Hematopoietic multipotent progenitor cell treated with erythropoietin and hydrocortisone succinate and interleukin-3 and kit ligand, for 4 days (in vitro differentiated cells): Measurements from ENCODE around the gene S1PR5.
"Not testable (repeated sequence)": the region's sequence is repeated elsewhere in the genome, so short reads cannot be mapped to it uniquely, and the experiment has no call there.

Experiments used
- DNase-seq: peaks from one replicate; pipeline ENCODE4 v3.0.0-alpha.2; 2015

The S1PR5 gene

DNA sequence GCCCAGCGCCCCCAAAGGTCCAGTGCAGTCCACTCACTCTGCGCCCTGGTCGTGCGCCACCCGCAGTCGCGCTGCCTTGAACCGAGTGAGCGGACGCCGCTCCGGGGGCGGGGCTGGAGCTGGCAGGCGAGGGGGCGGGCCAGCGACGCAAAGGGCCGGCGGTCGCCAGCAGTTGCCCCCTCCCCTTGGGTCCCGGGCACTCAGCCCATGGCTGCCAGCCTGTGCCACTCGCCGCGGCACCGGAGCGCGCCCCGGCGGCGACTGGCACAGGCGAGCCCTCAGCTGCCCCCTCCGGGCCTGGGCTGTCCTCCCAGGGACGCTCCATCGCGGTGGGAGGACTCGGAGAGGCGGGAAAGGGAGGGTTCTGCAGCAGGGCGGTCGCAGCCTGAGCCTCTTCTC is at the start of gene S1PR5:
S1PR5 (minus strand) TSS at position 87 of the 399 bp plus-strand sequence. CDS start 2,436 bp downstream, outside the sequence.
- no peak for DNase-seq

DNA sequence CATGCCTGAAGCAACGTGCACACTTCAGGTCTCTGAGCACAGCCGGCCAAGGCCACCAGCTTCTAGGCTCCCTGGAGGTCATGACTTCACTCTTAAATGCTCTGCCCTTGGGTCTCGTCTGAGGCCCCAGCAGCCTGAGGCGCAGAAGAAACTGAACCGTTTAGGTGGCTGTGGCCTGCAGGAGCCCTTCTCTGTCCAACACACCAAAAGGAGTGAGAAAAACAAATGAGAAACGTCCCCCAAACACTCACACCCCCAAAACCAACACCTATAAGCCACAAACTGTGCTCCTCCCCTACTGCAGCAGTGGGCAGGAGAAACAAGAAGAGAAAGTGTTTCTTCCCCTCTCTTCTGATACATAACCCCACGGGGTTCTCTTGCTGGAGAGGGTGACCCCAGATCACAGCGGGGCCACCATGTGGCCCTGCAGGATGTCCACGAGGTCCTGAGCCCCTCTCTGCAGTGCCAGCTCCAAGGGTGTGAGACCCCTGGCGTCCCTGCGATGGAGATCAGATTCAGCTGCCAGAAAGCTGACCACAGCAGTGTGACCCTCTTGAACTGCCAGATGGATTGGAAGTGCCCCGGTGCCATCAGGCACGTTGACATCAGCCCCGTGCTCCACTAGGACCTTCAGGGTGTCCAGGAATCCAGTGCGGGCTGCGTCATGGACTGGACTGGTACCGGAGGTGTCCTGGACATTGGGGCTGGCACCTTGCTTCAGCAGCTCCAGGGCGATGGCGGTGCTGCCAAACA is 49.6 kb upstream of the S1PR5 start:
- peak; percentile 67 for DNase-seq

DNA sequence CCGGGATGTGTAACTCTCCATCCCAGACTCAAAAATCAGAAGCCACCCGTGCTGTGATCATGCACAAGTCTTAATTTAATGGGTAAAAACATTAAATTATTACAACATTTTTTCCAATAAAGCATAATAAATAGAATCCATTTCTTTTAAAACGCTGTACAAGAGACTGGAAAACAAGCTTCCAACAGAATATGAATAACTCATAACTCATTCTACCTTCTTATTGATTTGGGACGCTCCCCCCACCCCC is 49.1 kb upstream of the S1PR5 start:
- no peak for DNase-seq

- DNase-seq, result peak; percentile 100
These were observed 48.5 kb upstream of the S1PR5 start, which contains the start of gene KRI1 for GRCh38 chr19:10565567-10566407. KRI1 (minus strand) TSS chr19:10566010; CDS start chr19:10565999, 11 bp downstream.

- DNase-seq, result peak; percentile 92
These were observed 47.9 kb upstream of the S1PR5 start for GRCh38 chr19:10565028-10565566.

DNA sequence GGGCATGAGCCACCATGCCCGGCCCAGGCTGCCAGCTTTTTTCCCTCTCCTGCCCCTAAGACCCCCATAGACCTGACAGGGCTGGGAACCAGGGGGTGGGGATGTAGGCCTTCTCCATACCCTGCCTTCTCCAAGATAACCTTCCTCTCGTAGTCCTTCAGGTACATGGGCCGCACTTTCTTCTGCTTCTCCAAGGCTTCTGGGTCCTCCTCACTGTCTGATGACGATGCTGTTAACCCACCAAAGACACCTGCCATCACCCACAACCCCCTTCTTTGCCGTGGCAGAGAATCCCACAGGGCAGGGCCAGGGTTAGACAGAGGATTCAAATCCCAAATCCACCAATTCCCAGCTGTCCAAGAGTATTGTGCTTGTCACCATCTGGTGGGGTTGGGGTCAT is 45.4 kb upstream of the S1PR5 start:
- no peak for DNase-seq

DNA sequence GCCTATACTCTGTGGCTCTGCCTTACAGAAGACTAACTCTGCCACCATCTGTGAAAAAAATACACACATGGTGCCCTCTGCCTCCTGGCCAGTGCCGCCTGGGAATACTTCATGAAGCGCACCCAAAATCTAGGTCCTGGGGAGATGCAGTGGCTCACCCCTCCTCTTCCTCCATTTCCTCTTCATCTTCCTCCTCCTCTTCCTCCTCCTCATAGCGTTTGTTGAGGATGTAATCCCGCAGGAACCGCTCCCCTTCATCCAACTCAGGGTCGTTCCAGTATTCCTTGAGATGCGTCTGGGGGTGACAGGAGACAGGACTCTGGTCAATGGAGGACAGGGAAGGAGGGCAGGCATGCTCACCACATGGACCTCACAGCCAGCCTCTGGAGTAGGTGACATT is 42.9 kb upstream of the S1PR5 start:
- no peak for DNase-seq

- no peak for DNase-seq
These were observed 40.5 kb upstream of the S1PR5 start for GRCh38 chr19:10557603-10558197.

DNA sequence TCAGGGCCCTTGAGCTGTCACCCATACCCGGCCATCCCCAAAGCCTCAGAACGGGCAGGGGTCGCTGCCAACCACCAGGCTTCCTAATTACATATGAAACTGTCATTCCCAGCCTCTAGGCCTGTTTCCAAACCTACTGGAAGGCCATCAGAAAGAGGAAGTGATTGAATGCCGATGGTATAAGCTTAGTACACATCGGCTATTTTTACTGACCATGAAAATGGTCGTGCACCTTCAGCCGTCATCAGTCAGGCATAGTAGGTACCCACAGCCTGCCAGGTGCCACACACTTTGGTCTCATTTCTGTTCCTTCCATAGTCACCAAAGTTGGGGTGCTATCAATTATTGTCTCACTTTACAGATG is 38.3 kb upstream of the S1PR5 start:
- peak; percentile 29 for DNase-seq

GRCh38 chr19:10554760-10555609 is 37.7 kb upstream of the S1PR5 start:
- peak; percentile 44 for DNase-seq

DNA sequence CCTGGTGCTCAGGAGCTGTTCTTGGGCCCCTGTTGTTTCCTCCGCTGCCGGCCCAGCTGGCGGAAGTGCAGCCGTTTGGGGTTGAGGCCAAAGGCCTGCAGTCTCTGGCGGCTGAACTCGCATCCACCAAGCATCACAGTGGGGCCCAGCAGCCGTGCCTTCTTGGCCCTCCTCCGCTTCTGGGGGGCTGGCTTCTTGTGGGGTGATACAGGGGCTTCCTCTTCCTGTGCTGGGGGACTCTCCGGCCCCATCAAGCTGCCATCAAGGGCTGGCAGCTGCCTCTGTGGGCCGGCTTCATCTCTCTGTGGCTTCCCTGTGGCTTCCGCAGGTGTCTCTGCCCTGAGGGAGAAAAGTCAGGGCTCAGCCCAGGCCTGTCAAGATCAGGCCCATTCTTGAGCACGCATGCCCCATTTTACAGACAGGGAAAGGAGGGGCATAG is 36.7 kb upstream of the S1PR5 start:
- DNase-seq, result peak; percentile 95

DNA sequence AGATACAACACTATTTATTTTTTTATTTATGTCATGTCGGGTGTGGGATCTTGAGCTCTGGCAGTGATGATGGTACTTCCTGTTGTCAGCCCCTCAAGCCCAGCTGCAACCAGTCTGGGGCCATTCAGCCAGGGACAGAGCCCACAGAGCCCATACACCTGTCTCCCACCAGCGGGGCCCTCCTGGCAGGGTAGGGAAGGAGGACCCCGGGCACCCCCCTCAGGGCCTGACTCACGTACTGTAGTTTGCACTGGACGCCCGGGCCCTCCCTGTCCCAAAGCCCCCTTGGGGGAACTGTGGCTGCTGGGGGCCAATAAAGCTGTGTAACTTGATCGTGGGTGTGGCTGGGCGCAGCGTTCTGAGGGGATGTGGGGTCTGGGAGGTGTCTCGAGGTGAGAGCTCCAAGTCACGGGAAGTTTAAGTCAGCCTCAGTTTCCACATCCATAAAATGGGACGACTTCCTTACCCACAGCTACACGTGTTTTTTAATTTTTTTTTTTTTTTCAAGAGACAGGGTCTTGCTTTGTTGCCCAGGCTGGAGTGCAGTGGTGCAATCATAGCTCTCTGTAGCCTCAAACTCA is 35.9 kb upstream of the S1PR5 start:
- DNase-seq, result peak; percentile 48

- DNase-seq, result peak; percentile 75
These were observed 35.3 kb upstream of the S1PR5 start for GRCh38 chr19:10552510-10553053.

GRCh38 chr19:10551698-10552301 is 34.6 kb upstream of the S1PR5 start:
- DNase-seq, result peak; percentile 90

- DNase-seq, result not testable (repeated sequence)
These were observed 33.8 kb upstream of the S1PR5 start for GRCh38 chr19:10551006-10551405.

DNA sequence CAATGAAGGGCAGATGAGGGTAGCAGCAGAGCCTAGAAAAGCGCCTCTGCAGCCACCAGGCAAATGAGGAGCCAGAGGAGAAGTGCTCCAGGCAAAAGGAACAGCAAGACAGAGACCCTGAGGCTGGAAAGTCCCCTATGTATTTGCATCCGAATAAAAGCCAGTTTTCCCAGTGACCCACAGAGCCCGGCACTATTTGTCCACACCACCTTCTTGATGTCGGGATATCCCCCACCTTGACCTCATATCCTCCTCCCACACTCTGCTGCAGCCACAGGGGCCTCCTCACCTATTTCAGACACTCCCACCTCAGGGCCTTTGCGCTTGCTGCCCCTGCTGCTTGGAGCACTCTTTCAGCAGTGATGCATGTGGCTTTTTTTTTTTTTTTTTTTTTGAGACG is 33.1 kb upstream of the S1PR5 start:
- DNase-seq, result no peak

- no peak for DNase-seq
These were observed 32.5 kb upstream of the S1PR5 start for GRCh38 chr19:10549733-10550132.

DNA sequence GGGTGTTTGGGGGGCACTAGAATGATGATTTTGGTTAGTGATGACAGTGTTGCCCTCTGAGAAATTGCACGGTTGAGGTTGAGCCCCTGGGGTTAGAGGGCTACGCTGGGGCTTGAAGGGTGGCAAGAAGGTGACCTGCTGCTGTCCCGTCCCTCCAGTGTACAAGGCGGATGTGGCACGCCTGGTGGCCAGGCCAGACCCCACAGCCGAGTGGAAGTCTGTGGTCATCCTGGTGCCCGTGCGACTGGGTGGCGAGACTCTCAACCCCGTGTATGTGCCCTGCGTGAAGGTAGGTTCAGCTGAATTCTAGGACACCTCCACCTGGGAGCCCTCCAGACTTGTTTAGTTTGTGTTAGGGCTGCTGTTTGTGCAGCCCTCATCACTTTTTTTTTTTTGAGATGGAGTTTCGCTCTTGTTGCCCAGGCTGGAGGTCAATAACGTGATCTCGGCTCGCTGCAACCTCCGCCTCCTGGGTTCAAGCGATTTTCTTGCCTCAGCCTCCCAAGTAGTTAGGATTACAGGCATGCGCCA is 31.6 kb upstream of the S1PR5 start:
- no peak for DNase-seq

DNA sequence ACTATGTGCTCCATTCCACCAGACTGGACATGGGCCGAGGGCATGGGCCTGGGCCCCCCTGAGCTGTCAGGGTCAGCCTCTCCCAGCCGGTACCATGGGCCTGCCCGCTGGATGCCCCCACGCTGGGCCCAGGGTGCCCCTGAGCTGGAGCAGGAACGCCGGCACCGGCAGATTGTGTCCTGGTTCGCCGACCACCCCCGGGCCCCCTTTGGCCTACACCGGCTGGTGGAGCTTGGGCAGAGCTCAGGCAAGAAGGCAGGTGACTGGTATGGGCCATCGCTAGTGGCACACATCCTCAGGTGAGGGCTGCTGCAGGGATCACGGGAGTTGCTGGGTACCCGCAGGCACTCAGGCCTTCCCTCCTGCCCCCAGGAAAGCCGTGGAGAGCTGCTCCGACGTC is 29.6 kb upstream of the S1PR5 start:
- DNase-seq, result no peak

GRCh38 chr19:10544753-10545251 is 27.6 kb upstream of the S1PR5 start:
- peak; percentile 41 for DNase-seq

- DNase-seq, result peak; percentile 63
These were observed 27.1 kb upstream of the S1PR5 start for GRCh38 chr19:10544242-10544752.
